Medulla oblongata (tissue), 1 donor: ENCODE results near the gene KATNIP.
"Not testable (repeated sequence)": the region's sequence is repeated elsewhere in the genome, so short reads cannot be mapped to it uniquely, and the experiment has no call there.

Experiments used
- DNase-seq: peaks from one replicate; pipeline ENCODE4 v3.0.0-alpha.2; 2015; ENCODE audit errors: extremely low spot score

KATNIP gene

GRCh38 chr16:27534256-27534655 lies 15.7 kb upstream of the KATNIP start:
- no peak for DNase-seq

- DNase-seq, result no peak
These were observed 11.4 kb upstream of the KATNIP start for GRCh38 chr16:27538528-27538927.

- DNase-seq, result no peak
These were observed 10.8 kb upstream of the KATNIP start for GRCh38 chr16:27539120-27539519.

- no peak for DNase-seq
These were observed 10.3 kb upstream of the KATNIP start for GRCh38 chr16:27539636-27540035.

- no peak for DNase-seq
These were observed 6.1 kb upstream of the KATNIP start for GRCh38 chr16:27543801-27544200.

GRCh38 chr16:27544671-27545070 lies 5.3 kb upstream of the KATNIP start:
- DNase-seq, result no peak

- no peak for DNase-seq
These were observed 2.8 kb upstream of the KATNIP start for GRCh38 chr16:27547134-27547533.

- DNase-seq, result no peak
These were observed 2.1 kb upstream of the KATNIP start for GRCh38 chr16:27547851-27548250.

- no peak for DNase-seq
These were observed 539 bp upstream of the KATNIP start for GRCh38 chr16:27549464-27549745.

- DNase-seq, result no peak
These were observed 607 bp downstream of the KATNIP start for GRCh38 chr16:27550582-27550920.

GRCh38 chr16:27551036-27551435 lies 1.1 kb downstream of the KATNIP start:
- no peak for DNase-seq

GRCh38 chr16:27556471-27556870 lies 6.5 kb downstream of the KATNIP start:
- no peak for DNase-seq

GRCh38 chr16:27558434-27558833 lies 8.5 kb downstream of the KATNIP start:
- no peak for DNase-seq

- DNase-seq, result no peak
These were observed 9.0 kb downstream of the KATNIP start for GRCh38 chr16:27558932-27559331.

GRCh38 chr16:27561216-27561615 lies 11.3 kb downstream of the KATNIP start:
- no peak for DNase-seq

GRCh38 chr16:27564224-27564623 lies 14.3 kb downstream of the KATNIP start:
- no peak for DNase-seq

GRCh38 chr16:27566417-27566816 lies 16.5 kb downstream of the KATNIP start:
- DNase-seq, result no peak

GRCh38 chr16:27568077-27568476 lies 18.1 kb downstream of the KATNIP start:
- DNase-seq, result no peak

- not testable (repeated sequence) for DNase-seq
These were observed 21.0 kb downstream of the KATNIP start for GRCh38 chr16:27570986-27571385.

- DNase-seq, result no peak
These were observed 21.7 kb downstream of the KATNIP start for GRCh38 chr16:27571433-27572326.

- no peak for DNase-seq
These were observed 22.8 kb downstream of the KATNIP start for GRCh38 chr16:27572711-27573110.

- no peak for DNase-seq
These were observed 26.8 kb downstream of the KATNIP start for GRCh38 chr16:27576729-27577128.

- no peak for DNase-seq
These were observed 29.4 kb downstream of the KATNIP start for GRCh38 chr16:27579087-27579980.
